ENCODE data around the gene OR51B2. TPM values are rescaled to one million over a fixed set of nuclear protein-coding genes. Genes with fewer than 3 reads are reported as not detected.

The OR51B2 gene
- total RNA-seq, 4 donors from 2014 or later: not detected

DNA sequence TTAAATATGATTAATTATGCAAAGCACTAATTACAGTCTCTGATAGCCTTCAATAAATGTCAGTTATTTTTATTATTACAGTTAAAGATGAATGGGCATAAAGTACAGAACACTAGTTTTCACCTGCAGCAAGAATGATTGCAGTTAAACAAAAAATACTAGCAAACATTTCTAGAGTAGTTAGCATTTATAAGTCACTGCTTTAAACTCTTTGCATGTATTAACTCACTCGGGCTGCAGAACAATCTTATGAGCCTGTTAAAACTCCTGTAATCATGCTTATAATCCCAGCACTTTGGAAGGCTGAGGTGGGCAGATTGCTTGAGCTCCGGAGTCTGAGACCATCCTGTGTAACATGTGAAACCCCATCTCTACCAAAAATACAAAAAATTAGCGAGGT is 37.2 kb downstream of the OR51B2 start:
- no peak overlapping the region for H3K4me3 ChIP-seq (ENCODE audit: low read depth, poor library complexity, severe bottlenecking)
- intact Hi-C loops (cut with DNase I; ENCODE audit: low total_unique reads): no loop called here
- no peak for DNase-seq (ENCODE audit: low spot score in 2 of 2)
- 74 to 82% methylated on average over 3 of the region's 3 CpGs for WGBS, 2 donors
- TF ChIP-seq, protein P1, sequence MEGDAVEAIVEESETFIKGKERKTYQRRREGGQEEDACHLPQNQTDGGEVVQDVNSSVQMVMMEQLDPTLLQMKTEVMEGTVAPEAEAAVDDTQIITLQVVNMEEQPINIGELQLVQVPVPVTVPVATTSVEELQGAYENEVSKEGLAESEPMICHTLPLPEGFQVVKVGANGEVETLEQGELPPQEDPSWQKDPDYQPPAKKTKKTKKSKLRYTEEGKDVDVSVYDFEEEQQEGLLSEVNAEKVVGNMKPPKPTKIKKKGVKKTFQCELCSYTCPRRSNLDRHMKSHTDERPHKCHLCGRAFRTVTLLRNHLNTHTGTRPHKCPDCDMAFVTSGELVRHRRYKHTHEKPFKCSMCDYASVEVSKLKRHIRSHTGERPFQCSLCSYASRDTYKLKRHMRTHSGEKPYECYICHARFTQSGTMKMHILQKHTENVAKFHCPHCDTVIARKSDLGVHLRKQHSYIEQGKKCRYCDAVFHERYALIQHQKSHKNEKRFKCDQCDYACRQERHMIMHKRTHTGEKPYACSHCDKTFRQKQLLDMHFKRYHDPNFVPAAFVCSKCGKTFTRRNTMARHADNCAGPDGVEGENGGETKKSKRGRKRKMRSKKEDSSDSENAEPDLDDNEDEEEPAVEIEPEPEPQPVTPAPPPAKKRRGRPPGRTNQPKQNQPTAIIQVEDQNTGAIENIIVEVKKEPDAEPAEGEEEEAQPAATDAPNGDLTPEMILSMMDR (IDR thresholded peaks at IDR 0.05): no peak
- TF ChIP-seq POLR2A (IDR thresholded peaks at IDR 0.05): no peak

DNA sequence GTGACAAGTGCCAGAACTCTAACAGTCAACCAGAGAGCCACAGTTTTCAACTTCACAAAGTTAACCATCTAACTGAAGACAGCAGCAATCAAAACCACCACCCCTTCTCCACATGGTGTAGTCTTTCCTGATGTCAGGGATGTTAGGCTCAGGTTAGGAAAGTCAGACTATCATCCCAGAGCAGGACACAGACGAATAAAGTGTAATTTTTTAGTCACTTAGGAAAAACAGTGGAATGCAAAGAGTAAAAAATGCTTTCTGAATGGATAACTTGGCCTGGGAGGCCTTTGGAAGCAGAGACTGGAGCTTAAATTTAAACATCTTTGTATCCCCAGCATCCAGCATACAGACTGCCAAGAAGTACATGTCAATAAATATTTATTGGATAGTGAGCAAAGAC is 37.7 kb downstream of the OR51B2 start:
- H3K4me3 ChIP-seq (ENCODE audit: low read depth, poor library complexity, severe bottlenecking): no peak overlapping the region
- WGBS, 2 donors: 23 to 25% methylated on average over 1 of the region's 1 CpG
- intact Hi-C loops (cut with DNase I; ENCODE audit: low total_unique reads): no loop called here
- DNase-seq (ENCODE audit: low spot score in 2 of 2): no peak
- TF ChIP-seq POLR2A (IDR thresholded peaks at IDR 0.05): no peak
- TF ChIP-seq, protein P1 (IDR thresholded peaks at IDR 0.05): no peak

DNA sequence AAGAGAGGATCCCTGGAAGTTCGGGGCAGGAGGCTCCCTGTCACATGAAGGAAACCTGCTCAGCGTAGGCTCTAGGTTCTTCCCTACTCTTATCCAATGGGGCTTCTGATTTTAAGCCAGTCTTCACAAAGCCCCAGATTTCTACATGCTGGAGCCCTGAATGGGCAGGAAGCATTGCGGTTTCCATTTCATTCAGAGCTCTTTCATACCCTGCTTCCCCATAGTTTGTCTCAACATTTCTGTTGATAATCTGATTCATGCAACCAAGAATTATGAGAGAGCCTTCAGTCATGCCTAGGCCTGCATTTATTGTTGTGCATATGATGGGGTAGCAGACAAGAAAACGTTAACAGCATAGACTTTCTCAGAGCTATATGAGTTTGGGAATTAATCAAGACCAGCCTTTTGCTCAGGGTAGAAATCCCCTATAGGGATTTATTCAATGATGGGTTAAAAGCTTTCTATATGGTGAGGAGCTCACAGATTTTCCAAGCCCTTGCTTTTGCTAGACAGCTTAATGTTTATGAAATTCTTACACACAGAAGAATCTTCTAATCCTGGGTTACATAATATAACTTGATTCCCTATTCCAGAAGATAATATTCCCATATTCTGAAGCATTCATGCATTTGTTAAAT is 38.3 kb downstream of the OR51B2 start:
- DNase-seq (ENCODE audit: low spot score in 2 of 2): no peak
- WGBS, 2 donors: 67 to 74% methylated on average over 4 of the region's 4 CpGs
- intact Hi-C loops (cut with DNase I; ENCODE audit: low total_unique reads): no loop called here
- H3K4me3 ChIP-seq (ENCODE audit: low read depth, poor library complexity, severe bottlenecking): no peak overlapping the region
- TF ChIP-seq, protein P1 (IDR thresholded peaks at IDR 0.05): no peak
- no peak for TF ChIP-seq POLR2A (IDR thresholded peaks at IDR 0.05)

DNA sequence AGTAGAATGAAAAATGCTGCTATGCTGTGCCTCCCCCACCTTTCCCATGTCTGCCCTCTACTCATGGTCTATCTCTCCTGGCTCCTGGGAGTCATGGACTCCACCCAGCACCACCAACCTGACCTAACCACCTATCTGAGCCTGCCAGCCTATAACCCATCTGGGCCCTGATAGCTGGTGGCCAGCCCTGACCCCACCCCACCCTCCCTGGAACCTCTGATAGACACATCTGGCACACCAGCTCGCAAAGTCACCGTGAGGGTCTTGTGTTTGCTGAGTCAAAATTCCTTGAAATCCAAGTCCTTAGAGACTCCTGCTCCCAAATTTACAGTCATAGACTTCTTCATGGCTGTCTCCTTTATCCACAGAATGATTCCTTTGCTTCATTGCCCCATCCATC is 39.5 kb downstream of the OR51B2 start:
- intact Hi-C loops (cut with DNase I; ENCODE audit: low total_unique reads): no loop called here
- TF ChIP-seq POLR2A (IDR thresholded peaks at IDR 0.05): no peak
- TF ChIP-seq, protein P1 (IDR thresholded peaks at IDR 0.05): no peak
- DNase-seq (ENCODE audit: low spot score in 2 of 2): no peak

DNA sequence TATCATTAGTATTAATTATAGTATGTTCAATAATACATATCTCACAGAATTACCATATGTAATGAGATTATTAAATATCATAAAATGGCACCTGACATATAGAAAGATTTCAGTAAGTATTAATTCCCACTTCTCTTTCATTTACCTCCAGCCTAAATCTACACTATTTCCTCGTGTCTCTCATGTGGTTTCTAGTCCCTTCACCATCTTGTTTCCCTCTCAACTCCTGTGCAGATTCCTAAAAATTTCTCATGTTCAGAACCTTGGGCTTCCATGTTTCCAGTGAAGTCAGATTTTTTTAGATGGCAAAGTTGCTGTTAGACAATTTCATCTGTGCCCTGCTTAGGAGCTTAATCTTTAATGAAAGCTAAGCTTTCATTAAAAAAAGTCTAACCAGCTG is 40.2 kb downstream of the OR51B2 start:
- no peak for DNase-seq (ENCODE audit: low spot score in 2 of 2)
- intact Hi-C loops (cut with DNase I; ENCODE audit: low total_unique reads): no loop called here
- WGBS, 2 donors: 65 to 68% methylated on average over 1 of the region's 1 CpG
- H3K4me3 ChIP-seq (ENCODE audit: low read depth, poor library complexity, severe bottlenecking): no peak overlapping the region
- no peak for TF ChIP-seq POLR2A (IDR thresholded peaks at IDR 0.05)
- TF ChIP-seq, protein P1 (IDR thresholded peaks at IDR 0.05): no peak

More for the DNA sequence above, 39.5 kb downstream of the OR51B2 start:
- 83 to 89% methylated on average over 2 of the region's 2 CpGs for WGBS, 2 donors
- H3K4me3 ChIP-seq (ENCODE audit: low read depth, poor library complexity, severe bottlenecking): no peak overlapping the region

DNA sequence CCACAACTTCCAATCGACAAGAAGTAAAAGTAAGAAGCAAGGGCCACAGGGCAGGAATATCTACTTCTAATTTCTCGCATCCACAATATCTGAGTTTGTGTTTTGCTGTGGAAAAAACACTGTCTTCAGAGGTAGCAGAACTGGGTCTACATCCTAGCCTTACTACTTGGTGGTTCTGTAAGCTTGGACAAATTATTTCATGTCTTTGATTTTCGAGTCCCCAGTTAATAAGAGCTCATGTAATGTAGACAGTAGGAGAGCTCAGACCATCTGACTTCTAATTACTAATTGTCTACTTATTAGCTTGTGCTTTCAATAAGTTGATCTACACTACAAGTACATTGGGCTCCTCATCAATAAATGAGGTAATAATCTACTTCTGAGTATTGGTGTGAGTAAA is 41.0 kb downstream of the OR51B2 start:
- 74 to 76% methylated on average over 3 of the region's 3 CpGs for WGBS, 2 donors

More for the DNA sequence above, 41.0 kb downstream of the OR51B2 start:
- H3K4me3 ChIP-seq (ENCODE audit: low read depth, poor library complexity, severe bottlenecking): no peak overlapping the region
- intact Hi-C loops (cut with DNase I; ENCODE audit: low total_unique reads): no loop called here
- no peak for TF ChIP-seq POLR2A (IDR thresholded peaks at IDR 0.05)
- TF ChIP-seq, protein P1 (IDR thresholded peaks at IDR 0.05): no peak
- no peak for DNase-seq (ENCODE audit: low spot score in 2 of 2)
